GM21619 (cell line): ENCODE results near the gene RPS4Y2.

Experiments
- ATAC-seq: cut with Tn5 transposase; IDR thresholded peaks from one replicate; pipeline ENCODE4 v1.9.1; 2021; ENCODE audit not compliant: unreplicated experiment

Gene RPS4Y2

DNA sequence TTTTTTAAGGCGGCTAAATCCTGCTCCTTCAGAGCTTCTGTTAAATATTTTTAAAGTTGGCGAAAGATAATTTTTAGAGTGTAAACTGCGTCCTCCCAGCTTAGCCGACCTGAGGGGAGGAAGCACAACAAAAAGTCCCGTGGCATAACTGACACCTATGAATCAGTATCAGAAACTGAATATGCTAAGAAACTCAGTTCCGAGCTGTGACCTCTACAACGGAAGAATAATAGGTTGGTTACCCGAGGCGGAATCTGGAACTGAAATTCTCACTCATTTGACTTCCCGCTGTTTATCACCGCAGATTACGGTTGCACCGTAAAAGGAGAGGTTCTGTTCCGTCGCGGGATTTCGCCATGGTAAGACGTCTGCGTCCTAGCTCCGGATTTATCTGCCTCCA lies at the start of gene RPS4Y2:
TSS of gene RPS4Y2 (plus strand) at position 301 of the 400 bp plus-strand sequence. CDS start at position 357, 56 bp downstream.
- no peak for ATAC-seq

DNA sequence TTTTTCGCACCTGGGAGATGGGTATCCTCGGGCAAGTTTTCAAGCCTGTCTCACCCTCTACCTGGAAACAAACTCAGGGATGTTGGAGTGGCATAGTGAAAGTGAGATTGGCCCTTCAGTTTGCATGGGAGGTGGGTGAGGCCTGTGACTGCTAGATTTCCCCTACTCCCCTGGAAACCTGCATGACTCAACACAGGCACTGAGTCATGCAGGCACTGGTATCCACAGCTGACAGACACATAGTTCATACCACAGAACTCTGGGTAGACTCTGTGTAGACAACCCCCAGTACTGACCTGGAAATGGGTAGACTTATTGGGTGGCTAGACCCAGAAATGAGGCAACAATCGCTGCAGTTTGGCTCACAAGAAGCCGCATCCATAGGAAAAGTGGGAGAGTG lies 41.5 kb upstream of the RPS4Y2 start:
- peak; percentile 91 for ATAC-seq

DNA sequence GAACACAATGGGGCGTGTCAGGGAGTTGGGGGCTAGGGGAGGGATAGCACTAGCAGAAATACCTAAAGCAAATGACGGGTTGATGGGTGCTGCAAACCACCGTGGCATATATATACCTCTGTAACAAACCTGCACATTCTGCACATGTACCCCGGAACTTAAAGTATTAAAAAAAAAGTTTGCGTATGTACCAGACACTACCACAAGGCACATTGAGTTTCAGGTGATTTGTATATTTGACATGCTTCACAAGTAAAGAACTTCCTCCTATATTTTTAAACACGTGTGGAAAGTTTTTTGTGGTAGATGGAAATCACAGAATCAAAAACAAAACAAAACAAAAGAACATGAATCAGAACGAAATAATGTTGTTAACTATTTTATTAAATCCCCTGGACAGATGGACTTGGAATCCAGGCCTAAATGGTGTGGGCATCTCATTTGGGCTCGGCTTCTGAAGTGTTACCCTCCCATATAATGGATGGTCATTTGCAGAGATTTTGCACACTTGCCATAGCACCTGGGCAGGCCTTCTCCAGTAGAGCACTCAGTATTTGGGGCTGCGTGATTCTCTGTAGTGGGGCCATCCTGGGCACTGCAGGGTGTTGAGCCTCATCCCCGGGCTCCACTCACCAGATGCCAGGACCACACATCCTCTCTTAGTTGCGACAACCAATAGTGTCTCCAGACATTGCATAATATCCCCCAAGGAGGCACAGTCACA lies 29.6 kb upstream of the RPS4Y2 start:
- ATAC-seq = peak; percentile 86

DNA sequence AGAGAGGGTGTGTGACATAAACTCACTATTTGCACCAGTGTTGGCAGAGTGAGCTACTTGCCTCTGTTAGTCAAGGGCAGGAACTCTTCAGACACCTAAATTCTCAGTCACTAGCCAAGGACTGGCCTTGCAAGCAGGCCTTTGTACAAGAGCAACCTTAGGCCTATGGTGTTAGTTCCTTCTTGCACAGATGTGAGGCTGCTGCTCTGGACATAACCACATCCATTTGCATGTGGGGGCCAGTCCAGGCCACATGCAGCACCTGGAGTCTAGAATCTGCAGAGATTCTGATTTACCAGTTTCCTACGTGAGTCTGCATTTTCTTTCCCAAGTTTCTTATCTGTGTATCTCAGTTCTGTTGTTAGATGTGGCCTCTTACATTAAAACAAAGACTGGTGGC lies 20.7 kb upstream of the RPS4Y2 start:
- ATAC-seq = peak; percentile 96

DNA sequence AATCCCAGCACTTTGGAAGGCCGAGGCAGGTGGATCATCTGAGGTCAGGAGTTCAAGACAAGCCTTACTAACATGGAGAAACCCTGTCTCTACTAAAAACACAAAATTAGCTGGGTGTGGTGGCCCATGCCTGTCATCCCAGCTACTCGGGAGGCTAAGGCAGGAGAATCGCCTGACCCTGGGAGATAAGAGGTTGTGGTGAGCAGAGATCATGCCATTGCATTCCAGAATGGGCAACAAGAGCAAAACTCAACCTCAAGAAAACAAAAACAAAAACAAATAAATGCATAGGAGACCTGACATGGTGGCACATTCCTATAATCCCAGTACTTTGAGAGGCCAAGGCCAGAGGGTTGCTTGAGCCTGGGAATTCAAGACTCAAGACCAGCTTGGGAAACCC lies 16.1 kb upstream of the RPS4Y2 start:
- no peak for ATAC-seq

DNA sequence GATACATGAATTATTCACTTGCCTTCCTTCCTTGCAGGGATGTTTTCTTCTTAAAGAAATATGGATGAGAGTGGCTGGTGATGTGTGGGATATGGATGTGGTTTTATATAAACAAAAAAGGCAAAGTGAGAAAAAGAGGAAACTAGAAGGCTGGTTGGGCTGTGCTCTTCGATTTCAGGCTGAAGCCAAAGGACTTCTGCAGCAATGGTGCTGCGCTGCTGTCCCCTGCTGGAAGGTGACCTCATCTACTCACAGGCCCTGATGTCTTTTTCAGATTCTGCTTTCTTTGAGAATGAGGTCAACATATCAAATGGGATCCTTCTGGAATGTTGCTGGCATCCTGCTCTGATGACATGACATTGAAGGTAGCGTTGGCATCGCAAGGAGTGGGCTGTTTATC lies 15.3 kb upstream of the RPS4Y2 start:
- ATAC-seq = no peak

DNA sequence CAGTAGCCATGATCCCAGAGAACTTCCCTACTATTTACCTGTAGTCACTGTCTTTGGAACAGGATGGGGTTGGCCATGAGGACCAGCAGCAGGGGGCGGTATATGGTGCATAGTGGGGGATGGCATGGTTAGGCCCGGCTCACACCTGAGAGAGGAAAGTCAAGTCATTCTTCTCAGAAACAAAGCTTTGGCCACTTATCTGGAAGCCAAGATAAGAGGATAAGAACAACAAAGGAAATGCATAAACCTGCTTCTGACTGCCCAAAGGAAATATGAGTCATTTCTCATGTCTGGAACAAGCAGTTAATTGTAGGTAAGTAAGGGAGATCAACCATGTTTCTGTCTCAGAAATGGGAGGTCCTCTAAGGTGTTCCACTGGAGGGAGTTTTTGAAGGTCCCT lies 10.8 kb upstream of the RPS4Y2 start:
- no peak for ATAC-seq

DNA sequence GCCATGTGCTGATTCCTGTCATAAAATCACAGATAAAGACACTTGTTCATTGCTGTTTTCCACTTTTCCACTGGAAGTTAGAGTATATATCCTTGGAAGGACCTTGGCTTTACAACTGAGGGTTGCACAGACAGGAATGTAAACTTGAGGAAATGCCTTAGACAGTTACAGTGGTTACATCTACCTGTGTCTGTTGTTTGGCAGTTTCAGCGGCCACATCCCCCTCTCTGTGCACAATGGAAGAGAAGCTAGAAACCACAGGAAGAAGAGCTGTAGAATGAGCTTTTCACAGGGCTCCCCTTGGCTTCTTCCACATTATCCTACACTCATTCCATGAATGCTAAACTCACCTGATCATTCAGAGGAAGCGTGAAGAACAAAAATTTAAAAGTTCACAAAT lies 9.0 kb upstream of the RPS4Y2 start:
- ATAC-seq = no peak

DNA sequence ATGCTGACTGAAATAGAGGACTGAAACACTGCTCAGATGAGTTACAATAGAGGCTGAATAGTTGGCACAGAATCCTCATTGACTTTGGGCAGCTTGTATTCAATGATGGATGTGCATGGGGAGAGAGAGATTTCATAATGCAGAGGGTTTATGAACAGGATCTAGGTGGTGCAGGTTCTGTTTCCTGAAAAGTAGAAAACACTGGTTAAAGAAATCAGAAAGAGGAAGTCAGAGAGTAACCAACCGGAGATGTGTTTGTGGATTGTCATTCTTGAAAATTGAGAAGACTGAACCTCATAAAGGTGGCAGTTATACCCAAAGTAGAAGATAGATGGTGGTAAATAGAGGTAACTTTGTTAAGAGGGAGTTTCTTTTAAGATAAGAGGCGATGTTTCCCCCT lies 8.0 kb downstream of the RPS4Y2 start:
- ATAC-seq = peak; percentile 64

DNA sequence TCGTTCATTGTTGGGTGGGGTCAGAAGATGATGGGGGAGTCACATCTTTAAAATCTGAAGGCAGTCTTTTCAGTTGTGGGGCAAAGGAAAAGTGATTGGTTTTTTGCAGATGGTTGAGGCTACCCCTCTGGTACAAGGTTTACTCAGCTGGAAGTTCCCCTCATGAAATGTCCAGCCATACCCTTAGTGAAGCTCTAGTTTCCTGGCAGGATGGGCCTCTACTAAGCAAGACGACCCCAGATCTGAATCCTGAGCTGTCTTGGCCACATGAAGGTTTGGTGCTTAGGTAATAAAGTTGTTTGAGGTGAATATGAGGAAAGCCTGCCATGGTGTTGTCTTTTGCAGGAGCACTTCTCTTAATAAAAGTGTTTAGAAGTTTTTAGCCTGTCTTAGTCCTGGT lies 9.2 kb downstream of the RPS4Y2 start:
- no peak for ATAC-seq

DNA sequence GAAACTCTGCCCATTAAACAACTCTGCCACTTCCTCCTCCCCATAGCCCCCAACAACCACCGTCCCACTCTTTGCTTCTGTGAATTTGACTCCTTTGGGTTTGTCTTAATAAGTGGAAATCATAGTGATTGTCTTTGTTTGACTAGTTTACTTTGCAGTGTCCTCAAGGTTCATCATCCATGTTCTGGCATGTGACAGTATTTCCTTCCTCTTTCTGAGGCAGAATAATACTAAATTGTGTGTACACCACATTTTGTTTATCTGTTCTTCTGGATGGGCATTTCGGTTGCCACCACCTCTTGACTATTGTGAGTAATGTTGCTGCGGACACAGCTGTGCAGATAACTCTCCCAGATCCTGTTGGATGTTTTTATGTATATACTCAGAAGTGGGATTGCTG lies 14.8 kb downstream of the RPS4Y2 start:
- ATAC-seq = no peak

DNA sequence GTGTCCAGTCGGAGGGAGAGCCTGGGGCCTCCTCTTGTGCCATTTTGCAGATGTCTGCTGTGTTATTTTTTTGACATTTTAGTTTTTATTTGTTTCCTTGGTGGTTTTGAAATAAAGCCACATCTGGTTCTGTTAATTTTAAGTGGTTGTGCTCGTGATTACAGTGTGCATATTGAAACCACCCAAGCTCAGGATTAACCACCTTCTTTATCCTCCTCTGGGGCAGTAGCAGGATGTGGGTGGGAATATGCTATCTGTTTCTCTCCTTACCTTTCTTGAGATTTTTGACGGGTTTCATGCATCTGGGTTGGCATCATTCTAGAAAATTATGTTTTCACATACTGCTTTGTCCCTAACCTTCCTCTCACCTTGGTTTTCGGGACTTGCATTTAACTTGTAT lies 20.2 kb downstream of the RPS4Y2 start:
- ATAC-seq = no peak

DNA sequence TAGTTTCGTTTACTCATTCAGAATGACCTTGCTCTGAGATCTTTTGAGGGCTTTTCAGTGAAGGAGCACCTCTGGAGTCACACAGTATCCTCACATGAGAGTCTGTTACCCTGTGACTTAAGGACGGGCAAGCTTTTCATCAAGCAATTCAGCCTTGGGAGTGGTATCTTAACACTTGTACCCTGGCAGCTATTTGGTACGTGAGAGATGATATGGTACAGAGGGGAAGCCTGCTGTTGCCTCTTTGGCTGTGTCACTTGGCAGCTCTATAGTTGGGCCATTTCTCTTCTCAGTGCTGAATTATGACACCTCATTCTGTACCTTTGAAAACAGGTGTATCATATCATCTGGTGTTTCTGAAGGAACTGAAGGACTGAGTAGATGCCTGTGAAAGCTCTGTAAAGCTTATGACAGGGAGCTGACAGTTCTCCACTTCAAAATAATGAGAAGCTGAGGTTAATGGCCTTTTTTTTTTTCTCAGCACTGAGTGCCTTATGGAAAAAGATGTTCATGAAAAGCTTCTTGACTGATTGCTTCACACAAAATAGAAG lies 24.3 kb downstream of the RPS4Y2 start:
- no peak for ATAC-seq

DNA sequence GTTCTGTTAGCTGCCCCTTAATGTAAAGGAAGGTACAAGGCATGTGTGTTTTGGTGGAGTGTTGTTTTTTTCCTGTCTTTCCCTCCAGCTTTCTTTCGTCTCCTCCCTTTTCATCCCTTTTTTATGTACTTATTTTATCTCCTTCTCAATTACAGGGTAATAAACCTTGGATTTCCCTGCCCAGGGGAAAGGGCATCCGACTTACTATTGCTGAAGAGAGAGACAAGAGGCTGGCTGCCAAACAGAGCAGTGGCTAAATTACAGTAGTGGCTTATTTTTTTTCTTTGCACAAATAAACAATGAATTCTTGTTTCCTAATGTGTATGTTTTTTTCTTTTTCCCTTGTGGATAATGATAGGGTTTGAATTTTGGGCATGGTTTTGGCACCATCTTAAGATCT lies 24.9 kb downstream of the RPS4Y2 start:
- no peak for ATAC-seq

DNA sequence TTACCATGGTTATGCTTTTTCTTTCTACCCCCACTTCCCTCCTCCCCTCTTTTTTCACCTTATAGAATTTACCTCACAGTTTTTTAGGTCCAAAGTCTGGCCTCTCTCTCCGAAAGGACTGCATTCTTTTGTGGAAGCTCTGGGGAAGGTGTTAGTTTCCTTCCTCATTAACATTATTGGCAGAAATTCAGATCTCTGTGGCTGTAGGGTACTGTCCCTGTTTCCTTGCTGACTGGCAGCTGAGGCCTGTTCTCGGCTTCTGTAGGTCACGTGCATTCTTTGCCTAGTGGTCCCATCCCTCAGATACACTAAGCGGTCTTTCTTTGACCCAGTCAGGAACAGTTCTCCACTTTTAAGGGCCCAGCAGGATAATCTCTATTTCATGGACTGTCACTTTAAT lies 25.5 kb downstream of the RPS4Y2 start:
- no peak for ATAC-seq

DNA sequence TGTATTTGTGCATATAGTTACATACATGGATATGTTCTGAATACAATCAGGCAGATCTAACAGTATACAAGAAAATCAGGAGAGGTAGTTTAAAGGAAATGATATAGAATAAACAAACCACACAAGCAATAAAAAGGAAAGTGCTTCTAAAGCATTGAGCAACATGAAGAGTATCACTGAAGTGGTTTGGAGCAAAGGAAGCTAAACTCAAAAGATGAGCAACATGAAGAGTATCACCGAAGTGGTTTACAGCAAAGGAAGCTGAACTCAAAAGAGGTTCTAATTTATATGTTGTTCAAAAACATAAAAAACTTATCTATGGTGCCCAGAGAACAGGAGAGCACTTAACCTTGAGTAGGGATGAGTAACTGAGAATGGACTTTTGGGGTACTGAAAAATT lies 29.1 kb downstream of the RPS4Y2 start:
- ATAC-seq = no peak

DNA sequence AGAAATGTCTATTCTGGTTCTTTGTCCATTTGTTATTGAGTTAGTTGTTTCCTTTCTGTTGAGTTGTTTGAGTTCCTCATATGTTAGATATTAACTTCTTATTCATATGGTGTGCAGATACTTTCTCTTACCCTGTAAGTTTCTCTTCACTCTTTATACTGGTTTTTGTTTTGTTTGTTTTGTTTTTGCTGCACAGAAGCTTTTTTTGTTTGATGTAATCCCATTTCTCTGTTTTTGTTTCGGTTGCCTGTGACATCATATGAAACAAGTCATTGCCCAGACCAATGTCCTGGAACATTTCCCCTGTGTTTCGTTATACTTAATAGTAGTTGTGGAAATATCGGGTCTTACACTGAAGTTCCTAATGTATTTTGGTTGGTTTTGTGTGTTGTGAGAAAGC lies 31.2 kb downstream of the RPS4Y2 start:
- peak; percentile 95 for ATAC-seq

DNA sequence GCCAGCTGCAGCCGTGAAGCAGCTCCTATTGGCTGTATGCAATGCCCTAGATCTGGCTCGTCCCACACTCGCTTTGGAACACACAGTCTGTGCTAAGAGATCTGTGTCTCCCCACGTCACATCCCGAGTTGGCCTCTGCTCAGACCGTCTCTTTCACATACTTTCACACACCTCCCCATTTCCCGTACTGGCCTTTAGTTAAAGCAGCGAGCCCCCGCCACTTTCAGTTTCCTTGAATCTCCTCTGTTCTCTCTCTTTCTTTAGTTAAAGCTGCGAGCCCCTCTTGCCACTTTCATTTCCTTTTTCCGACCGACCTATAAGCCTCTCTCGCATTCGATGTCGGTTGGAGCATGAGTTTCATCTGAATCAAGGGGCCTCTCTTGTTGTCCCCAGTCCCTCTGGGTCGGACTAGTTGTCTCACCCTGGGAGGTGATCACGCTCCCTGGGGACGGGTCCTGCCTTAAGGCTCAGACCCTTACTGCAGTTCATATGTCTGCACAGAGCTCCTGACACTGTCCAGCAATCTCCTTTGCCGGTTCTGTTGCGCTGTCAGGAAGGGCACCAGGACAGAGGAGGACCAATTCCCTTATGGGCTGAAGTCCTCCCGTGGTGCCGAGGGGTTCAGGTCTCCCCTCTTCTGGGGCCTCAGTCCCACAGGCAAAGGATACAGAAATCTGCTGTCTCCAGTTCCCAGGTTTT lies 42.6 kb downstream of the RPS4Y2 start:
- peak; percentile 89 for ATAC-seq

DNA sequence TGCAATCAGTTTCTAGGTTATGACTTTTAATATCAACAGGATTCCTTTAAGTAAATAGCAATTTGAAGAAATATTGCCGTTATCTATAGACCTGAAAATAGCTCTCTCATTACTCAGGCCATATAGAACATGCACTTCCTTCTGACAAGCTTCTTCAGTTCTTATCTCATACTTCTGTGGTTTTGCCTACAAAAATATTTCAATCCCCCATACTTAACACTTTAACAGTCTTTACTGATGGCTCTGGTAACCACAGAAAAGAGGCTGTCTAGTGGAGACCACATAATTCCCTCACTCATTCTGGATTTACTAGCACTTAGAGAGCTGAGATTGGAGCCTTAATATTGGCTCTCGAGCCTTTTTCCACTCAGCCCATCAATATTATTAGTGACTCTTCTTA lies 46.8 kb downstream of the RPS4Y2 start:
- ATAC-seq = no peak

DNA sequence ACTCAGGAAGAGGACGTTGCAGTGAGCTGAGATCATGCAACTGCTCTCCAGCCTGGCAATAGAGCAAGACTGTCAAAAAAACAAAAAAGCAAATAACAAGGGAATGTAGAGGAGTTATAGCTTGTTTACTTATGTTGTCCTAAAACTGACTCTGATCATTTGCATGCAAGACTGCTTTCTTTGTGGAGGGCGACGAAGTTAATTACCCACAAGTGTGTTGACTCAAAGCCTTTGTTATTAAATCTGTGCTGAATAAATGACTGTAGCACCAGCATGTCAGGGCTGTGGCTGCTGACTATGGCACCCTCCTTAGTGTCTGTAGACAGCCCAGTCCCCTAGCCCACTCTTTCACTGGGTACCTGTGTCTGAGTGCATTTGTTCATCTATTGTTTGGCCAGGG lies 50.3 kb downstream of the RPS4Y2 start:
- no peak for ATAC-seq

DNA sequence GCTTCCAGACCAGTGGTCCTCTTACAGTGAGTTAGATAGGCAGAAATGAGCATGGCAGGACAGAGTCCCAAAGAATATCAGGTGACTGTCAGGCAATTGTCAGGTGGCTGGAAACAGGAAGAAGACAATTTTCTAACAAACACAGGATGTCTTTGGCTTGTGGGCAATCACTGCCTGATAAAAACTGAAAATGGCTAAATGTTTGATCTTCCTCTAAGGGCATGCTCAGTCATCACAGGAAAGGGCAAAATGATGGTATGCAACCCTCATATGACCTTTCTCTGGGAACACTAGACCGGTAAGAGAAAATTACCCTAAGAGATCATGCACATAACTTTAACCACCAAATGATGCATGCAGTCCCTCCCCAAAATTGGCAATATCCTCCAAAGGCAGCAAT lies 57.6 kb downstream of the RPS4Y2 start:
- no peak for ATAC-seq

DNA sequence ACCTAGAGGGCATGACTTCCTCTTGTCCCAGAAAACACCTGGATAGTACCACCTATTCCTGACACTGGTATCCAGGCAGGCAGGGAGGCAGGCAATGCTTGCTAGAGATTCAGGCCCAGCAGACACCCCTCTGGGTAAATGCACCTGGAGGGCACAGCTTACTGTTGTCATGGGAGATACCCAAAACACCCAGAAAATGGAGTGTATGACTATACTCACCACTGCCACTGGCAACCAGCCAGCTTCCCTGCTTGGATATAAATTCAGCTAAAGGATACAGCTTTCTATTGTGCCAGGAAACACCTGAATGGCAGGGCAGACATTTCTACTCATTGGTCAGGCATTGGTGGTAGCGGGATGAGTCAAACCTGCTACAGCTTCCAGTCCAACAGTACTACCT lies 58.9 kb downstream of the RPS4Y2 start:
- ATAC-seq = no peak
